Upper lobe of right lung (tissue), 1 donor: ENCODE measurements around the gene GRAMD1A. TPM values are rescaled to one million over a fixed set of nuclear protein-coding genes. Genes with fewer than 3 reads are reported as not detected.
"Not testable (repeated sequence)": the region's sequence is repeated elsewhere in the genome, so short reads cannot be mapped to it uniquely, and the experiment has no call there.

Source experiments
- ATAC-seq: fragments of 200-7000 bp; cut with Tn5 transposase; one replicate; pipeline ENCODE4 v1.9.1; 2020; ENCODE audit warnings: mild to moderate bottlenecking, moderate library complexity
- DNase-seq: peaks from one replicate; pipeline ENCODE4 v3.0.0-alpha.2; 2020
- H3K27ac ChIP-seq: fragments of 200-600 bp; one replicate; pipeline ENCODE4 v1.8.0; 2022
- H3K27me3 ChIP-seq: fragments of 200-600 bp; one replicate; pipeline ENCODE4 v1.8.0; 2022; ENCODE audit warnings: mild to moderate bottlenecking
- H3K36me3 ChIP-seq: fragments of 200-600 bp; one replicate; pipeline ENCODE4 v1.8.0; 2022
- H3K4me1 ChIP-seq: fragments of 200-600 bp; one replicate; pipeline ENCODE4 v1.8.0; 2022
- H3K4me3 ChIP-seq: fragments of 200-600 bp; one replicate; pipeline ENCODE4 v1.8.0; 2022; ENCODE audit warnings: mild to moderate bottlenecking
- H3K9me3 ChIP-seq: fragments of 200-600 bp; one replicate; pipeline ENCODE4 v1.8.0; 2022
- CTCF ChIP-seq: fragments of 200-600 bp; IDR thresholded peaks from one replicate; pipeline ENCODE4 v1.8.0; 2022; ENCODE audit warnings: antibody characterized with exemption
- intact Hi-C: fragments of 100-400 bp; cut with DNase I; formaldehyde crosslinking; loops from one replicate; pipeline ENCODE4 v1.11.0; 2022
- total RNA-seq: library from RNA; stranded (reverse); fragmentation: NEBNext Ultra II Directional; extraction: Animal tissue kit (Norgen Biotek cat#: 25700); gene quantifications from one replicate; pipeline ENCODE4 v1.2.1, GENCODE V29; 2021
- donor health status: DM: no; HTN: yes; CAD: no; lungs with severe emphysema.

GRAMD1A gene
- total RNA-seq, 1 donor from 2014 or later, result 107 TPM

GRCh38 chr19:34990578-34991192, 9.4 kb upstream of the GRAMD1A start:
- Histone ChIP-seq H3K27ac (no peak overlapping the region), H3K36me3 (no peaks in the 10 kb centered on the region), H3K9me3 (no peaks in the 10 kb centered on the region), H3K4me1 (peaks cover 17% of the 10 kb centered on the region), H3K4me3 (no peak overlapping the region), H3K27me3 (no peaks in the 10 kb centered on the region)
- no peak for TF ChIP-seq CTCF
- intact Hi-C loops, result no loop called here
- no peak for ATAC-seq
- DNase-seq, result no peak

GRCh38 chr19:34991542-34992333, 8.4 kb upstream of the GRAMD1A start:
- ATAC-seq (no peak), DNase-seq (no peak)
- no peak for TF ChIP-seq CTCF
- intact Hi-C loops, result no loop called here
- Histone ChIP-seq H3K27me3 (no peaks in the 10 kb centered on the region), H3K4me3 (no peak overlapping the region), H3K36me3 (no peaks in the 10 kb centered on the region), H3K27ac (no peak overlapping the region), H3K9me3 (no peaks in the 10 kb centered on the region), H3K4me1 (peaks cover 18% of the 10 kb centered on the region)

GRCh38 chr19:34992582-34992981, 7.5 kb upstream of the GRAMD1A start:
- H3K27me3 ChIP-seq, H3K4me3 ChIP-seq, DNase-seq, H3K36me3 ChIP-seq, H3K27ac ChIP-seq, H3K9me3 ChIP-seq, intact Hi-C loops, ATAC-seq: not testable (repeated sequence)
- H3K4me1 ChIP-seq, result peaks cover 21% of the 10 kb centered on the region

GRCh38 chr19:34994286-34994642, 5.9 kb upstream of the GRAMD1A start:
- no peaks in the 10 kb centered on the region for H3K36me3 ChIP-seq
- intact Hi-C loops, result no loop called here
- no peak for ATAC-seq
- TF ChIP-seq CTCF, result no peak
- no peak overlapping the region for H3K4me3 ChIP-seq
- DNase-seq, result no peak
- peak overlapping the region; percentile 78 for H3K27ac ChIP-seq
- H3K27me3 ChIP-seq, result no peaks in the 10 kb centered on the region
- H3K9me3 ChIP-seq, result no peaks in the 10 kb centered on the region
- peaks cover 33% of the 10 kb centered on the region for H3K4me1 ChIP-seq

- Histone ChIP-seq H3K4me1 (peaks cover 39% of the 10 kb centered on the region), H3K27ac (peak overlapping the region; percentile 78)
- DNase-seq, result peak; percentile 80
These were observed 5.2 kb upstream of the GRAMD1A start for GRCh38 chr19:34994643-34995541.

More at GRCh38 chr19:34994643-34995541, 5.2 kb upstream of the GRAMD1A start:
- Histone ChIP-seq H3K4me3 (peak overlapping the region; percentile 10), H3K9me3 (no peaks in the 10 kb centered on the region), H3K27me3 (no peaks in the 10 kb centered on the region), H3K36me3 (no peaks in the 10 kb centered on the region)
- intact Hi-C loops, result no loop called here
- no peak for TF ChIP-seq CTCF
- peak; percentile 76 for ATAC-seq
